ENCODE data around the gene FAM210A.

The FAM210A gene

DNA sequence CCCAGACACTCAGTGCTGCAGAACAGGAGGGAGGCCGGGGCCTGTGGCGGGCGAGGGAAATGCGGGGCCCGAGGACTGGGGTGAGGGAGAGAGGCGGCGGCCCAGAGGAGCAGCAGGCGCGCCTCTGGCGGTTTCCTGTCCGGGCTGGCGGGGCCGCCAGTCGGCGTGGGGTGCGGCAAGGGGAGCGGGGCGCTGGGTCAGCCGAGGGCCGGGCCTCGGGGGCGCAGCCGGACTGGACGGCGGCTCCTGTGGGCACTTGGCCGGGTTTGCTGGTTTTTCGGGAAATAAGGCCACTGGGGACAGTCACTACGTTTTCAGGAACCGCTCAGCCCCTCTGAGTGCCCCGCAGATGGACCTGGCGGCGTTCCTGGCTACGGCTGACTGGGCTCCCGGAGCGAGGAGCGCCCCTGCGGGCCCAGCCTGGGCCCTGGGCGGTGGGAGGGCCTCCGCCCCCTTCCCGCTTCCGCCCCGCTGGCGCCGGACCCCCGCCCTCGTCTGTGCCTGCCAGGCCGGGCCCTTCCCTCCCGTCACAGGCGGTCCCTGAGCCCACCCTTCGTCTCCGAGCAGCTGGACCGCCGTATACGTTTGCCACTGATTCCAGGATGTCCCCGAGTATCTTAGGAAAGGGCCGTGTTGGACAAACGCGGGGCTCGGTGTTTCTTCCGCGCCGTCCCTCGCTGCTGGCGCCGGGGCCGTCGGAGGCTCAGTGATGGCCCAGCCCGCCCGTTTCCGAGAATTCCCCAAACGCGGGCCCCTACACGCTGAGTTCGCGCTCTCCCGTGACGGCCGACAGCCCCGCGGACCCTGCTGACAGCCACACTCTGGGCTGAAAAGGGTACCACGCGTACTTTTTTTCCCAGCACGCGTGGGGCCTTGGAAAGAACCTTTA, 84.6 kb downstream of the FAM210A start:
- TF ChIP-seq, protein P1, sequence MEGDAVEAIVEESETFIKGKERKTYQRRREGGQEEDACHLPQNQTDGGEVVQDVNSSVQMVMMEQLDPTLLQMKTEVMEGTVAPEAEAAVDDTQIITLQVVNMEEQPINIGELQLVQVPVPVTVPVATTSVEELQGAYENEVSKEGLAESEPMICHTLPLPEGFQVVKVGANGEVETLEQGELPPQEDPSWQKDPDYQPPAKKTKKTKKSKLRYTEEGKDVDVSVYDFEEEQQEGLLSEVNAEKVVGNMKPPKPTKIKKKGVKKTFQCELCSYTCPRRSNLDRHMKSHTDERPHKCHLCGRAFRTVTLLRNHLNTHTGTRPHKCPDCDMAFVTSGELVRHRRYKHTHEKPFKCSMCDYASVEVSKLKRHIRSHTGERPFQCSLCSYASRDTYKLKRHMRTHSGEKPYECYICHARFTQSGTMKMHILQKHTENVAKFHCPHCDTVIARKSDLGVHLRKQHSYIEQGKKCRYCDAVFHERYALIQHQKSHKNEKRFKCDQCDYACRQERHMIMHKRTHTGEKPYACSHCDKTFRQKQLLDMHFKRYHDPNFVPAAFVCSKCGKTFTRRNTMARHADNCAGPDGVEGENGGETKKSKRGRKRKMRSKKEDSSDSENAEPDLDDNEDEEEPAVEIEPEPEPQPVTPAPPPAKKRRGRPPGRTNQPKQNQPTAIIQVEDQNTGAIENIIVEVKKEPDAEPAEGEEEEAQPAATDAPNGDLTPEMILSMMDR (IDR thresholded peaks at IDR 0.05; ENCODE audit: control extremely low read depth, extremely low read depth, low read depth, missing control alignments), result no peak
- ChIA-PET CTCF (no interaction called here), POLR2A (no interaction called here)
- no peak for DNase-seq (ENCODE audit: extremely low spot score)

DNA sequence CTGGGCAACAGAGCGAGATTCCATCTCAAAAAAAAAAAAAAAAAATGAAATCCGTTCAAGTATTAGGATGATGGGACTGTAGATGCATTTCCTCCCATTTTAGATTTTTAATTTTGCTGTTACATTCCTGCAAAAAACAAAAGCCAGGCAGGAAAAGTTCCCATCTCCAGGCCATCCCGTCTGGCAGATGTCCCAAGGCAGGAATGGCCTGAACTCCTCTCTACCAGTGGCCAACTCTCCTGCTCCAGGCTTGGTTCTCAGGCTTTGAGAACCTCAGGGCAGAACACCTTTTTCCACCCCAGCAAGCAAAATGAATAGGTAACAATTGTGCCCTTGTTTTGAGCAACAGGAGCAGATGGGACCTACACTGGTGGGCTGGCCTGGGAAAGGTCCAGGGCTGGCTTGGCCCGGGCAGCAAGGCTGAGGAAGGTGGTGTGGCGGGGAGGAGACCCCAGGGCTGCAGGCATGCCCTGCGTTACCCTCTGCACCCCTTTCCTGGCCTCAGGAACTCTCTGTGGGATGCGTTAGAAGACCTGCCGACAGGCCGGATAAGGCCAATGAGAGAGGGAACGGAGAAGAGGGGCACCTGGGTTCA, 86.0 kb downstream of the FAM210A start:
- no peak for DNase-seq (ENCODE audit: extremely low spot score)
- POLR2A ChIA-PET, result no interaction called here
- TF ChIP-seq, protein P1 (IDR thresholded peaks at IDR 0.05; ENCODE audit: control extremely low read depth, extremely low read depth, low read depth, missing control alignments), result no peak
- CTCF ChIA-PET, result no interaction called here

DNA sequence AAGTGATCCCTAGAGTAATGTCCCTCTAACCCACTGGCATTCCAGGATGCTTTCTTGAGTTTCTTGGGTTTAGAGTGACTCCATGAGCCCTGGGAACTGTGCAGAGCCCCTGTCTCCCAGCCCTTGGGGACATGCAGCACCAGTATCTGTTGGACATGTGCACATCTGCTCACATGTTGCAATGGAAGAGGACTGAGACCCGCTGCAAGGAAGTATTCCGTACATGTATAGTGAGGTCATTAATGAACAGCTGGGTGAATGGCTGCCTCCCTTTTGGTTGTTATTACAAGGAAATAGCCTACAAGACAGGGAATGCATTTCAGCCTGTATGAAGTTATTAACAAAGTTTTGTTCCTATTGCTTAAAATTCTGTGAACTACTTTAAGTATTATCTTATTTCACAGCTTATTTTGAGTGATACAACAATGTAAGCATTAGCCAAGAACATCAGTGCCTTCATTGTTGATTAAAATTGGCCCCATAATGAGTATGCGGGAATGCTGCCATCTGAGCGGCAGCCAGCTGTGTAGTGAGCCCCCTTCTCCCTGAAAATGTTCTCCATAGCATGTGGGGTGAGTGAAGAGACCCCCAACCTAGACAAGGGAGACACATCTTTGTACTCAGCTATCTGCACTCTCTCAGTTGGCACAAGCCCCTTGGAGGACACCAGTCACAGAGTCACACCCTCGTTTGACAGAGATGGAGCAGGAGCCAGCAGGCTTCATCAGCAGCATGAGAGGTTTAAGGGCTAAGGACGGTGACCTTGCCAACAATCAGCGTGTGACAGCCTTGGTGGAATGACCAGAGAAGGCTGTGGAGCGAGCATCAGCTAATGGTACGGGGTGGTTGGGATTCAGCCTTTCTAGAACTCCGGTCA, 87.4 kb downstream of the FAM210A start:
- DNase-seq (ENCODE audit: extremely low spot score), result no peak
- ChIA-PET POLR2A (no interaction called here), CTCF (interaction anchor here (1.3 to 2.1 kb wide), 3 partner anchors 13 to 81 kb away, joined by 4 to 8 read pairs (median 5); no protein-coding TSS in a partner anchor)
- TF ChIP-seq, protein P1 (IDR thresholded peaks at IDR 0.05; ENCODE audit: control extremely low read depth, extremely low read depth, low read depth, missing control alignments), result no peak

DNA sequence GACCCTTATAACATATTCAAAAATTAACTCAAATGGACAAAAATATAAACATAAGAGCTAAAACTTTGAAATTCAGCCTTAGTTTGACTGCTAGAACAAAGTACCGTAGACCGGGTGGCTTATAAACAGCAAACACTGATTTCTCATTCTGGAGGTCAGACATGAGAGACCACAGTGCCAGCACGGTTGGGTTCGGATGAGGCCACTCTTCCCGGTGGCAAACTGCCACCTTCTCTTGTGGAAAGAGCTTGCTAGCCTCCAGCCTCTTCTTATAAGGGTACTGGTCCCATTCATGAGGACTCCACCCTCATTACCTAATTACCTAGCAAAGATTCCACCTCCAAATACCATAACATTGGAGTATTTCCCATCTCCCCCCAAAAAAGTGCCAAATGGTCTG, 91.3 kb downstream of the FAM210A start:
- ChIA-PET CTCF (interaction anchor here (1.1 kb wide), 1 partner anchor 88 kb away, joined by 3 read pairs; no protein-coding TSS in a partner anchor), POLR2A (no interaction called here)
- TF ChIP-seq, protein P1 (IDR thresholded peaks at IDR 0.05; ENCODE audit: control extremely low read depth, extremely low read depth, low read depth, missing control alignments), result no peak

DNA sequence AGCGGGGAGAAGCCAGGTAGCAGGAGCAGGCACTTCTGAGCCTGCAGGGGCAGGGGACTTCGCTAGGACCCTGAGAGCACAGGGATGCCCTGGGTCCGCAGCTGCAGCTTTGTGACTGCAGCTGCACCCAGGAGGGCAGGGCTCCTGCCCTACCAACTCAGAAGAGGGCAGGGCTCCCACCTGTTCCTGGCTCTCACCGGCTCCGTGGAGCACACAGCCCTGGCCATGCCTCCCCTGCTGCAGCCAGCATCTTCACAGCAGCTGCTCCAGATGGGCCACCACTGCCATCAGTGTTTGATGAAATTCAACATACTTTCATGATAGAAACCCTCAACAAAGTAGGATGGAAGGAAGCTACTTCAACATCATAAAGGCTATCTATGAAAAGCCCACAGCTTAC, 92.7 kb downstream of the FAM210A start:
- no peak for DNase-seq (ENCODE audit: extremely low spot score)
- POLR2A ChIA-PET, result no interaction called here
- TF ChIP-seq, protein P1 (IDR thresholded peaks at IDR 0.05; ENCODE audit: control extremely low read depth, extremely low read depth, low read depth, missing control alignments), result no peak
- CTCF ChIA-PET, result interaction anchor here (1.7 to 10.0 kb wide), 2 partner anchors 74 to 474 kb away, joined by 4 to 149 read pairs; no protein-coding TSS in a partner anchor

More for the DNA sequence above, 91.3 kb downstream of the FAM210A start:
- DNase-seq (ENCODE audit: extremely low spot score), result no peak

DNA sequence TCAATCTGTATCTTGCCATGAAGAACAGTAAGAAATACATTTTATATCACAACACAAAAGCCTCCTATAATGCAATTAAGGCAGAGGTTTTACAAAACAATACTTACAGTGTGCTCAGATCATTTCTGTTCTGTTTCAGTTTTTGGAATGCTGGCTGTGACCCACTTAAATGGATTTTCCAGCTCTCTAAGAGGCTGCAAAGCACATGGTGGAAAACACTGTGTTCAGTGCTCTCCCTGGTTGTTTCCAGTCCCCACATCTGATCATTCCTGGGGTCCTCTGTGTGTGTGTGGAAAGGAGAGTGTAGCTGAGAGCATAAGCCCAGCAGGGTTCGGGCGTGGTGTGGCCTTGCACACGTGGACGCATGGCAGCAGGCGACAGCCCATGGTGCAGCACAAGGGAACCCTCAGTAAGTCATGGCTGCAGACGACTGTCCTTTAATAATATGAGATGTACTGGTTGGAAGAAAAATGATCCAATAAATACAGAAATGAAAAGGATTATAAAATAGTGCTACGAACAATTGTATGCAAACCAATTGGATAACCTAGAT, 95.6 kb downstream of the FAM210A start:
- no peak for DNase-seq (ENCODE audit: extremely low spot score)
- CTCF ChIA-PET, result interaction anchor here (0.7 to 10.0 kb wide), 3 partner anchors 18 to 82 kb away, joined by 3 to 149 read pairs (median 16); no protein-coding TSS in a partner anchor
- TF ChIP-seq, protein P1 (IDR thresholded peaks at IDR 0.05; ENCODE audit: control extremely low read depth, extremely low read depth, low read depth, missing control alignments), result no peak
- POLR2A ChIA-PET, result no interaction called here

Measured in GM10248 (cell line).